Panc1 (cell line): ENCODE results near the gene KCNQ1. TPM values are rescaled to one million over a fixed set of nuclear protein-coding genes. Genes with fewer than 3 reads are reported as not detected.

ENCODE experiments used
- ATAC-seq: fragments of 200-7000 bp; cut with Tn5 transposase; 2 replicates; pipeline ENCODE4 v1.9.1; 2020; ENCODE audit warnings: mild to moderate bottlenecking, moderate library complexity
- BruUV-seq: library from RNA; stranded (reverse); fragments of 400-500 nt; replicated peaks from 2 replicates; lab custom pipeline; 2021; lab: Mats Ljungman, UMichigan
- CTCF ChIA-PET: fragments of 300-600 bp; sonication (Branson Sonifier 250); formaldehyde crosslinking; loops from one replicate; lab custom pipeline; 2022; ENCODE audit warnings: antibody characterized with exemption; lab: Charles Lee
- POLR2A ChIA-PET: fragments of 300-600 bp; sonication (Branson Sonifier 250); formaldehyde crosslinking; loops from one replicate; lab custom pipeline; 2022; ENCODE audit warnings: antibody characterized with exemption; lab: Charles Lee
- DNase-seq: peaks from one replicate; pipeline ENCODE4 v3.0.0-alpha.2; 2010; ENCODE audit warnings: low read depth, low spot score
- H3K27ac ChIP-seq: 2 replicates; pipeline ENCODE4 v1.5.1; 2011; ENCODE audit warnings: mild to moderate bottlenecking, low read length, inconsistent platforms
- H3K27me3 ChIP-seq: fragments of 200-500 bp; sonication (Bioruptor generic); 2 replicates; pipeline ENCODE4 v1.6.0; 2014; ENCODE audit warnings: low read length, inconsistent platforms; ENCODE audit not compliant: control insufficient read depth, insufficient read depth
- H3K36me3 ChIP-seq: fragments of 200-500 bp; sonication (Bioruptor generic); 2 replicates; pipeline ENCODE4 v1.5.1; 2014; ENCODE audit warnings: inconsistent platforms, mild to moderate bottlenecking, low read length, moderate library complexity; ENCODE audit not compliant: control insufficient read depth, insufficient read depth
- H3K4me1 ChIP-seq: 2 replicates; pipeline ENCODE4 v1.5.1; 2011; ENCODE audit warnings: inconsistent platforms, mild to moderate bottlenecking, low read length, moderate library complexity; ENCODE audit not compliant: control insufficient read depth, insufficient read depth
- H3K4me3 ChIP-seq, 2 experiments: 2 replicates each; pipeline ENCODE4 v1.5.1; 2011 to 2012; ENCODE audit warnings: low read depth in 2 of 2, low read length in 2 of 2, mild to moderate bottlenecking in 2 of 2, inconsistent platforms in 1 of 2, moderate library complexity in 1 of 2
- H3K9me3 ChIP-seq: fragments of 200-500 bp; sonication (Bioruptor generic); 2 replicates; pipeline ENCODE4 v1.5.1; 2014; ENCODE audit warnings: low read depth, mild to moderate bottlenecking, inconsistent platforms, low read length, moderate library complexity; ENCODE audit not compliant: control insufficient read depth, insufficient read depth
- CTCF ChIP-seq: fragments of 450-650 bp; IDR thresholded peaks from 2 replicates; pipeline ENCODE4 v1.5.1; 2017; ENCODE audit warnings: mild to moderate bottlenecking
- POLR2AphosphoS5 ChIP-seq: IDR thresholded peaks from 2 replicates; pipeline ENCODE4 v1.6.1; 2012; ENCODE audit warnings: mild to moderate bottlenecking, low read depth, low read length, moderate library complexity
- SIN3A ChIP-seq: IDR thresholded peaks from 2 replicates; pipeline ENCODE4 v1.6.1; 2012; ENCODE audit warnings: low read depth, mild to moderate bottlenecking, low read length, moderate library complexity, borderline replicate concordance; ENCODE audit not compliant: insufficient read depth
- TCF7L2 ChIP-seq: IDR thresholded peaks from 2 replicates; pipeline ENCODE4 v1.6.1; 2011; ENCODE audit warnings: mild to moderate bottlenecking, low read depth, low read length, inconsistent platforms
- in situ Hi-C: cut with HindIII; loops from 2 replicates; pipeline ENCODE4 v1.10.0; 2016; ENCODE audit warnings: low sequenced_read_pairs, low pct_unique_long_range_greater_than_20kb
- intact Hi-C: fragments of 100-400 bp; cut with micrococcal nuclease; formaldehyde crosslinking; loops from one replicate; pipeline ENCODE4 v1.10.0; 2022; ENCODE audit not compliant: unreplicated experiment
- total RNA-seq: library from RNA; stranded (reverse); gene quantifications from one replicate; pipeline ENCODE4 v1.2.1, GENCODE V29; 2021; ENCODE audit not compliant: unreplicated experiment
- TF ChIP-seq, protein P1 (sequence below), 2 experiments: IDR thresholded peaks; 2 replicates each; pipeline ENCODE4 v1.6.1; 2011 to 2012; ENCODE audit warnings: low read depth in 2 of 2, control low read depth in 1 of 2, low read length in 1 of 2, mild to moderate bottlenecking in 1 of 2, moderate library complexity in 1 of 2; ENCODE audit not compliant: insufficient read depth in 1 of 2

Gene KCNQ1
- total RNA-seq, 1 experiment from 2014 or later, result 1.0 TPM

DNA sequence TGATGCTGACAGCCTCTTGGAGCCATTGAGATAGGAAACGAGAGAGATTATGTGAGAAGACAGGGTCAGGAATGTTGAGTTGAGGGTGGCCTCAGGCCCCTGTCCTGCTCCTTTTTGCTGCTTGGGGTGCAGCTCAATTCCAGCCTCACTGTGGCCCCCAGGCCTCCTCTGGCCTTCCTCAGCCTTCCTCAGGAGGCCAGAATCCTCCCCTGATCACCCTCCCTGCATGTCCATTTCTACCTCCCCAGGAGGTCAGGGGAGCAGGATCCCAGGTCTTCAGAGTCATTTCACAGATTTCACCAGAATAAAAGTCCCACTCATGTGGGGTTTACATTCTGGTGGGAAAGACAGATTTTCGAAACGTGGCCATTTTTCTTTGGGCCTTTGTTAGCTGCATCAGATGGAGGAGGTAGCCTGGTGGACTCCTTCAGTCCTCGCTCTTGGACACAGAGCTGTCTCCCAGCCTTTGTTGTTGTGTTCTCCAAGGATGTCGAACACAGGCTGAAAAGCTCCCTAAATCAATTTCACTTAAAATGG lies 257.2 kb downstream of the KCNQ1 start:
- TF ChIP-seq, protein P1, sequence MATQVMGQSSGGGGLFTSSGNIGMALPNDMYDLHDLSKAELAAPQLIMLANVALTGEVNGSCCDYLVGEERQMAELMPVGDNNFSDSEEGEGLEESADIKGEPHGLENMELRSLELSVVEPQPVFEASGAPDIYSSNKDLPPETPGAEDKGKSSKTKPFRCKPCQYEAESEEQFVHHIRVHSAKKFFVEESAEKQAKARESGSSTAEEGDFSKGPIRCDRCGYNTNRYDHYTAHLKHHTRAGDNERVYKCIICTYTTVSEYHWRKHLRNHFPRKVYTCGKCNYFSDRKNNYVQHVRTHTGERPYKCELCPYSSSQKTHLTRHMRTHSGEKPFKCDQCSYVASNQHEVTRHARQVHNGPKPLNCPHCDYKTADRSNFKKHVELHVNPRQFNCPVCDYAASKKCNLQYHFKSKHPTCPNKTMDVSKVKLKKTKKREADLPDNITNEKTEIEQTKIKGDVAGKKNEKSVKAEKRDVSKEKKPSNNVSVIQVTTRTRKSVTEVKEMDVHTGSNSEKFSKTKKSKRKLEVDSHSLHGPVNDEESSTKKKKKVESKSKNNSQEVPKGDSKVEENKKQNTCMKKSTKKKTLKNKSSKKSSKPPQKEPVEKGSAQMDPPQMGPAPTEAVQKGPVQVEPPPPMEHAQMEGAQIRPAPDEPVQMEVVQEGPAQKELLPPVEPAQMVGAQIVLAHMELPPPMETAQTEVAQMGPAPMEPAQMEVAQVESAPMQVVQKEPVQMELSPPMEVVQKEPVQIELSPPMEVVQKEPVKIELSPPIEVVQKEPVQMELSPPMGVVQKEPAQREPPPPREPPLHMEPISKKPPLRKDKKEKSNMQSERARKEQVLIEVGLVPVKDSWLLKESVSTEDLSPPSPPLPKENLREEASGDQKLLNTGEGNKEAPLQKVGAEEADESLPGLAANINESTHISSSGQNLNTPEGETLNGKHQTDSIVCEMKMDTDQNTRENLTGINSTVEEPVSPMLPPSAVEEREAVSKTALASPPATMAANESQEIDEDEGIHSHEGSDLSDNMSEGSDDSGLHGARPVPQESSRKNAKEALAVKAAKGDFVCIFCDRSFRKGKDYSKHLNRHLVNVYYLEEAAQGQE (IDR thresholded peaks at IDR 0.05; ENCODE audit: insufficient read depth in 1 of 2, low read depth in 2 of 2, low read length in 1 of 2), result no peak
- TF ChIP-seq POLR2AphosphoS5, result no peak
- no peak for TF ChIP-seq SIN3A
- TF ChIP-seq TCF7L2, result no peak
- TF ChIP-seq CTCF, result no peak
- H3K36me3 ChIP-seq, result no peaks in the 10 kb centered on the region
- TSS peak; percentile 72 for BruUV-seq
- no peaks in the 10 kb centered on the region for H3K9me3 ChIP-seq
- DNase-seq (no peak), ATAC-seq (no peak)
- CTCF ChIA-PET, result interaction anchor here (0.9 kb wide), 1 partner anchor 186 kb away, joined by 6 read pairs; no protein-coding TSS in a partner anchor
- H3K4me3 ChIP-seq, result no peak overlapping the region
- no peak overlapping the region for H3K27ac ChIP-seq
- H3K27me3 ChIP-seq, result no peaks in the 10 kb centered on the region
- POLR2A ChIA-PET, result no interaction called here
- peaks cover 10% of the 10 kb centered on the region for H3K4me1 ChIP-seq
- intact Hi-C loops, result no loop called here
- in situ Hi-C loops, result no loop called here

DNA sequence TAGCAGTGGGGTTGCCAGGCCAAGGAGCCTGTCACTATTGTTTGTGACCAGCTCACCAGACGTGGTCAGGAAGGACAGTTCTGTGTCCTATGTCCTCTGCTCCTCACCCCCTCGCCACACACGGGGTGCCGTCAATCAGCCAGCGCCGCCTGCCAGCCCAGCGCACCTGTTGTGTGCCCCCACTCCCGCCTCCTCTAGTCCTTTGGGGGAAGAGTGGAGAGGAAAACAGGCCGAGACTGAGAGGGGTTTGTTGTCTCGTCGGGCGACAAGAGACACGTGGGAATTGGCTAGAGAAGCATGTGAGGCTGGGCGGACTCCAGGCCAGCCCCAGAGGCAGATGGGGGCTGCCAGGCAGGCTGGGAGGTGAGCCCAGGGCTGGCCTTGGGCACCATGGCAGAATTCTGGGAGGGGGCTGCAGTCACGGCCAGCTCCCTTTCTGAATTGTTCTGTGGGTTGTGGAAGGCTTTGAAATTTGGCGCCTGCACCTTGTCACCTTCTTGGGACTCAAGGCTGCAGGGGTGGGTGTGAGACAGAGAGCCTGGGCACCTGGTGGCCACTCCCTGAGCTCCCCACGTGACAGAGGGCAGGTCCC lies 258.1 kb downstream of the KCNQ1 start:
- TF ChIP-seq, protein P1 (IDR thresholded peaks at IDR 0.05; ENCODE audit: insufficient read depth in 1 of 2, low read depth in 2 of 2, low read length in 1 of 2), result no peak
- no peak for TF ChIP-seq SIN3A
- TF ChIP-seq TCF7L2, result no peak
- no peak for TF ChIP-seq POLR2AphosphoS5
- no peak for TF ChIP-seq CTCF
- Histone ChIP-seq H3K9me3 (no peaks in the 10 kb centered on the region), H3K27me3 (no peaks in the 10 kb centered on the region), H3K4me3 (no peak overlapping the region), H3K4me1 (peaks cover 8% of the 10 kb centered on the region), H3K27ac (no peak overlapping the region), H3K36me3 (no peaks in the 10 kb centered on the region)
- POLR2A ChIA-PET, result no interaction called here
- CTCF ChIA-PET, result no interaction called here
- ATAC-seq (no peak), DNase-seq (no peak)
- intact Hi-C loops (no loop called here), in situ Hi-C loops (no loop called here)
- BruUV-seq, result no TSS peak
